Prostate gland (tissue), 2 donors: ENCODE results near the gene CDK5RAP2. TPM values are rescaled to one million over a fixed set of nuclear protein-coding genes. Genes with fewer than 3 reads are reported as not detected.

Experiments
- DNase-seq: peaks from one replicate; pipeline ENCODE4 v3.0.0-alpha.2; 2019; ENCODE audit warnings: low spot score
- H3K27ac ChIP-seq, 2 donors: fragments of 200-600 bp; sonication (generic); 2 replicates each; pipeline ENCODE4 v1.5.1; 2017 to 2019
- H3K27me3 ChIP-seq: fragments of 200-600 bp; sonication (generic); replicated peaks from 2 replicates; pipeline ENCODE4 v1.5.1; 2019; ENCODE audit not compliant: insufficient read depth
- H3K36me3 ChIP-seq, 2 donors: fragments of 200-600 bp; sonication (generic); 1 replicate in 1 of 2; 2 replicates in 1 of 2; pipeline versions ENCODE4 v1.5.1 to v1.8.1; 2017 to 2019
- H3K4me1 ChIP-seq: fragments of 200-600 bp; sonication (generic); replicated peaks from 2 replicates; pipeline ENCODE4 v1.5.1; 2019
- H3K4me3 ChIP-seq, 2 donors: fragments of 200-600 bp; sonication (generic); 2 replicates each; pipeline ENCODE4 v1.5.1; 2017 to 2019
- H3K9me3 ChIP-seq: fragments of 200-600 bp; sonication (generic); 2 replicates; pipeline ENCODE4 v1.5.1; 2017
- CTCF ChIP-seq, 4 experiments: fragments of 200-600 bp in 2 of 4; fragments of 450-650 bp in 2 of 4; sonication (generic) in 2 of 4; IDR thresholded peaks; 1 replicate in 3 of 4; 2 replicates in 1 of 4; pipeline ENCODE4 v1.5.1; 2016 to 2019; ENCODE audit warnings: antibody characterized with exemption in 4 of 4, mild to moderate bottlenecking in 2 of 4, moderate library complexity in 2 of 4
- POLR2A ChIP-seq: fragments of 450-650 bp; IDR thresholded peaks from one replicate; pipeline ENCODE4 v1.6.1; 2016; ENCODE audit warnings: antibody characterized with exemption, mild to moderate bottlenecking
- POLR2AphosphoS5 ChIP-seq: sonication (generic); formaldehyde crosslinking; IDR thresholded peaks from one replicate; pipeline ENCODE4 v1.6.1; 2017; ENCODE audit warnings: antibody characterized with exemption
- WGBS: methylation state at CpG from one replicate; pipeline ENCODE4 v1.1.5; 2018; 5-methylcytosine and 5-hydroxymethylcytosine counted together
- intact Hi-C: fragments of 100-400 bp; cut with DNase I; formaldehyde crosslinking; loops from one replicate; pipeline ENCODE4 v1.14.2; 2022
- total RNA-seq, 2 donors: library from RNA; depleted of rRNA; stranded (reverse); fragments of >200 nt; gene quantifications; one replicate each; pipeline ENCODE4 v1.1.0, GENCODE V29; 2016

CDK5RAP2 gene
- total RNA-seq, 2 donors from 2014 or later: 48.6 to 54.1 TPM

- Histone ChIP-seq H3K9me3 (no peaks in the 10 kb centered on the region), H3K36me3 (no peaks in the 10 kb centered on the region), H3K4me1 (no peaks in the 10 kb centered on the region), H3K27ac (no peak overlapping the region), H3K27me3 (no peaks in the 10 kb centered on the region), H3K4me3 (no peak overlapping the region)
- intact Hi-C loops: no loop called here
- no peak for DNase-seq
- TF ChIP-seq POLR2A (no peak), CTCF (IDR thresholded peaks at IDR 0.05) (no peak), POLR2AphosphoS5 (no peak)
- WGBS: 79% methylated on average over 9 of the region's 9 CpGs
These were observed 97.4 kb downstream of the CDK5RAP2 start for GRCh38 chr9:120482424-120483186.

- no peak for TF ChIP-seq POLR2AphosphoS5
- TF ChIP-seq POLR2A: no peak
- no peak for TF ChIP-seq CTCF (IDR thresholded peaks at IDR 0.05)
- Histone ChIP-seq H3K27me3 (no peaks in the 10 kb centered on the region), H3K4me3 (no peak overlapping the region), H3K4me1 (no peaks in the 10 kb centered on the region), H3K9me3 (no peaks in the 10 kb centered on the region), H3K36me3 (no peaks in the 10 kb centered on the region), H3K27ac (no peak overlapping the region)
- DNase-seq: no peak
- intact Hi-C loops: no loop called here
- 98% methylated on average over 2 of the region's 2 CpGs for WGBS
These were observed 98.1 kb downstream of the CDK5RAP2 start for GRCh38 chr9:120481846-120482245.

DNA sequence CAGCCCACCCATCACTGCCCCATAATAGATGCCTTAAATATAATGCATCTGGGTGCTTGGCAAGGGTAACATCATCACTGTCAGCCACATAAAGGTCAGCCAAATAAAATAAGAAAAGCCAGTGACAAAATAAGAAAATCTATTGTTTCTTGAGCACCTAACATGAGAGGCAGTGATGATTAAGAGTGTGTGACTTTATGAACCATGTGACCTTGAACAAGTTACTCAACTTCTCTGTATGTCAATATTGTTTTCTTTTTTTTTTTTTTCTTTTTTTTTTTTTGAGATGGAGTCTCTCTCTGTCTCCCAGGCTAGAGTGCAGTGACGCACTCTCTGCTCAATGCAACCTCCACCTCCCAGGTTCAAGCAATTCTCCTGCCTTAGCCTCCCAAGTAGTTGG, 98.7 kb downstream of the CDK5RAP2 start:
- TF ChIP-seq POLR2A (no peak), POLR2AphosphoS5 (no peak), CTCF (IDR thresholded peaks at IDR 0.05) (no peak)
- Histone ChIP-seq H3K27me3 (no peaks in the 10 kb centered on the region), H3K27ac (no peak overlapping the region), H3K9me3 (no peaks in the 10 kb centered on the region), H3K4me1 (no peaks in the 10 kb centered on the region), H3K4me3 (no peak overlapping the region), H3K36me3 (no peaks in the 10 kb centered on the region)
- intact Hi-C loops: no loop called here
- DNase-seq: no peak
- 100% methylated on average over 1 of the region's 1 CpG for WGBS

DNA sequence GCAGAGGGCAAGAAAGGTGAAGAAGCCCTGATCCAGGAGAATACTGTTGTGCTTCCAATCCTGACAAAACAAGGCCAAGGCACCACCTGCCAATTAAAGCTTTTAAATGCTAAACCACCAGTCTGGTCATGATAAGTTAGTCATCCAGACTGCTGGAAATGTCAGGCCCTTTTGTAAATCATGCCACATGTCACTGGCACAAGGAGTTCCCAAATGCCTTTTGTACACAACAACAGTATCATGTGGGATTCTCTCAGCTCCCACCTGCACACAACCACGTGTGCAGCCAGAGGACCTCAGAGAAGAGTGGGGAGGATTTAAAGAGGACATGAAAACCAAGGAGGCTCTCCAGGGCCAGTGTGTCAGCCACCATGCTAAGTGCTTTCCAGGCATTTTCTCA, 99.3 kb downstream of the CDK5RAP2 start:
- 6% methylated on average over 1 of the region's 1 CpG for WGBS
- DNase-seq: no peak
- TF ChIP-seq POLR2A (no peak), CTCF (IDR thresholded peaks at IDR 0.05) (no peak), POLR2AphosphoS5 (peak; percentile 28)
- H3K27ac ChIP-seq: no peak overlapping the region
- no peaks in the 10 kb centered on the region for H3K4me1 ChIP-seq
- H3K27me3 ChIP-seq: no peaks in the 10 kb centered on the region
- intact Hi-C loops: no loop called here
- H3K36me3 ChIP-seq: no peaks in the 10 kb centered on the region
- H3K9me3 ChIP-seq: no peaks in the 10 kb centered on the region
- no peak overlapping the region for H3K4me3 ChIP-seq

DNA sequence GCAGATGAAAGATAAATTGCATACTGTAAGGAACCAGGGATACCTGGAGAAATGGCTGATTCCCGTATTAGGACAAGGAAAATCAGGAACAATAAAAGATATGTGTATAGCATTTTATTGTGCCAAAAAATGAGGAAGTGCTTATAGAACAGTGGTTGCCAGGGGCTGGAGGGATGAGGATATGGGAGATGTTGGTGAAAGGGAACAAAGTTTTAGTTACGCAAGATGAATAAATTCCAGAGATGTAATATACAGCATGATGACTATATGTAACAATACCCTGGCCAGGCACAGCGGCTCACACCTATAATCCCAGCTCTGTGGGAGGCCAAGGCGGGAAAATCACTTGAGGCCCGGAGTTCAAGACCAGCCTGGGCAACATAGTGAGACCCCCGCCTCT, 101.8 kb downstream of the CDK5RAP2 start:
- Histone ChIP-seq H3K27ac (no peak overlapping the region), H3K27me3 (no peaks in the 10 kb centered on the region), H3K9me3 (no peaks in the 10 kb centered on the region), H3K4me3 (no peak overlapping the region), H3K4me1 (no peaks in the 10 kb centered on the region), H3K36me3 (no peaks in the 10 kb centered on the region)
- intact Hi-C loops: loop anchor here (5.0 to 10.0 kb wide), 2 partner anchors 513 to 921 kb away; no protein-coding TSS in a partner anchor
- DNase-seq: no peak
- 84% methylated on average over 6 of the region's 6 CpGs for WGBS
- TF ChIP-seq CTCF (IDR thresholded peaks at IDR 0.05) (no peak), POLR2AphosphoS5 (no peak), POLR2A (no peak)
